ENCODE data around the gene CD6. TPM values are rescaled to one million over a fixed set of nuclear protein-coding genes. Genes with fewer than 3 reads are reported as not detected.

Gene CD6
- total RNA-seq, 1 experiment from 2014 or later, result 0.23 TPM

DNA sequence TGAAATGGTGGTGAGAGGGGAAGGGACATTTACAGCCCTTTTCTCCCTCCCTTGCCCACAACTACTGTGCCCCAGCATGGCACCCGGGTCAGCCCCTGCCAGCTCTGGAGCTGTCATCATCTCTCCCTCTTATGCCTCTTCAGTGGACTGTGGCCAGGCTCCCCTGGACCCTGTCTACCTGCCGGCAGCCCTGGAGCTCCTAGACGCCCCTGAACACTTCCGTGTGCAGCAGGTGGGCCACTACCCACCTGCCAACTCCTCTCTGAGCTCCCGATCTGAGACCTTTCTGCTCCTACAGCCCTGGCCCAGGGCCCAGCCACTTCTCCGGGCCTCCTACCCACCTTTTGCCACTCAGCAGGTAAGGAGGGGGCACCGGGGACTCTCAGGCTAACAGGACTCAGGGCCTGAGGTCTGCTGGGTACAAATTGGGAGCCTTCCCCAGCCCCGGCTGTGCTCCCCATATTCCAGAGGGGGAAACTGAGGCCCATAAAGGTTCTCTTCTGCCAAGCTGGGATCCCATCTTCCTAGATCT, 44.4 kb upstream of the CD6 start:
- no peaks in the 10 kb centered on the region for H3K27me3 Mint-ChIP-seq (ENCODE audit: insufficient read depth, unreplicated experiment)
- DNase-seq, result peak in 1 of 2 experiments; percentile 21
- Histone ChIP-seq H3K27me3 (replicated peaks; ENCODE audit: control insufficient read depth, insufficient read depth, low read length) (no peaks in the 10 kb centered on the region), H3K4me3 (ENCODE audit: low read depth, low read length) (no peak overlapping the region), H3K9me3 (no peaks in the 10 kb centered on the region), H3K36me3 (ENCODE audit: control insufficient read depth, insufficient read depth, low read length) (peaks cover 3% of the 10 kb centered on the region), H3K4me1 (peaks cover 13% of the 10 kb centered on the region)
- TF ChIP-seq, protein P1, sequence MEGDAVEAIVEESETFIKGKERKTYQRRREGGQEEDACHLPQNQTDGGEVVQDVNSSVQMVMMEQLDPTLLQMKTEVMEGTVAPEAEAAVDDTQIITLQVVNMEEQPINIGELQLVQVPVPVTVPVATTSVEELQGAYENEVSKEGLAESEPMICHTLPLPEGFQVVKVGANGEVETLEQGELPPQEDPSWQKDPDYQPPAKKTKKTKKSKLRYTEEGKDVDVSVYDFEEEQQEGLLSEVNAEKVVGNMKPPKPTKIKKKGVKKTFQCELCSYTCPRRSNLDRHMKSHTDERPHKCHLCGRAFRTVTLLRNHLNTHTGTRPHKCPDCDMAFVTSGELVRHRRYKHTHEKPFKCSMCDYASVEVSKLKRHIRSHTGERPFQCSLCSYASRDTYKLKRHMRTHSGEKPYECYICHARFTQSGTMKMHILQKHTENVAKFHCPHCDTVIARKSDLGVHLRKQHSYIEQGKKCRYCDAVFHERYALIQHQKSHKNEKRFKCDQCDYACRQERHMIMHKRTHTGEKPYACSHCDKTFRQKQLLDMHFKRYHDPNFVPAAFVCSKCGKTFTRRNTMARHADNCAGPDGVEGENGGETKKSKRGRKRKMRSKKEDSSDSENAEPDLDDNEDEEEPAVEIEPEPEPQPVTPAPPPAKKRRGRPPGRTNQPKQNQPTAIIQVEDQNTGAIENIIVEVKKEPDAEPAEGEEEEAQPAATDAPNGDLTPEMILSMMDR (IDR thresholded peaks at IDR 0.05; ENCODE audit: insufficient read depth in 1 of 2, low read depth in 1 of 2, low read length in 1 of 2, severe bottlenecking in 1 of 2, unreplicated experiment in 1 of 2), result no peak
- H3K4me3 Mint-ChIP-seq (ENCODE audit: unreplicated experiment), result no peak overlapping the region
- H3K4me1 Mint-ChIP-seq (ENCODE audit: low read depth, unreplicated experiment), result peaks cover 13% of the 10 kb centered on the region
- intact Hi-C loops (cut with micrococcal nuclease; ENCODE audit: unreplicated experiment), result no loop called here
- ChIA-PET CTCF (no interaction called here), POLR2A (interaction anchor here (0.7 kb wide), 1 partner anchor 45 kb away, joined by 3 read pairs; no protein-coding TSS in a partner anchor)
- no peaks in the 10 kb centered on the region for H3K9me3 Mint-ChIP-seq (ENCODE audit: unreplicated experiment)
- BruUV-seq (replicated peaks), result no TSS peak
- H3K36me3 Mint-ChIP-seq (ENCODE audit: insufficient read depth, unreplicated experiment), result peaks cover 22% of the 10 kb centered on the region
- H3K27ac Mint-ChIP-seq (ENCODE audit: unreplicated experiment), result no peak overlapping the region

DNA sequence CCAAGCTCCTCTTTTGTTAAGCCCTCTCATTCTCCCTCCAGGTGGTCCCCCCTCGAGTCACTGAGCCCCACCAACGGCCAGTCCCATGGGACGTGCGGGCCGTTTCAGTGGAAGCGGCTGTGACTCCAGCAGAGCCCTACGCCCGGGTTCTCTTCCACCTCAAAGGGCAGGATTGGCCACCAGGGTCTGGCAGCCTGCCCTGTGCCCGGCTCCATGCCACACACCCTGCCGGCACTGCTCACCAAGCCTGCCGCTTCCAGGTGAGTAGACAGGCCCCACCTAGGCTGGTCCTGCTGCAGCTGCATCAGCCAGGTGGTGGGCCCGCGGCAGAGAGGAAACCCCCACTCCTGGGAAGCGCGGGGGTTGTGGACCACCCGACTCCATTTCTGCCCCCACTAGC, 43.9 kb upstream of the CD6 start:
- Histone ChIP-seq H3K9me3 (no peaks in the 10 kb centered on the region), H3K27me3 (replicated peaks; ENCODE audit: control insufficient read depth, insufficient read depth, low read length) (no peaks in the 10 kb centered on the region), H3K4me1 (peaks cover 13% of the 10 kb centered on the region), H3K36me3 (ENCODE audit: control insufficient read depth, insufficient read depth, low read length) (peaks cover 3% of the 10 kb centered on the region), H3K4me3 (ENCODE audit: low read depth, low read length) (no peak overlapping the region)
- BruUV-seq (replicated peaks), result no TSS peak
- CTCF ChIA-PET, result no interaction called here
- TF ChIP-seq, protein P1 (IDR thresholded peaks at IDR 0.05; ENCODE audit: insufficient read depth in 1 of 2, low read depth in 1 of 2, low read length in 1 of 2, severe bottlenecking in 1 of 2, unreplicated experiment in 1 of 2), result no peak
- peak in 1 of 2 experiments; percentile 22 for DNase-seq
- intact Hi-C loops (cut with micrococcal nuclease; ENCODE audit: unreplicated experiment), result no loop called here
- no peak overlapping the region for H3K4me3 Mint-ChIP-seq (ENCODE audit: unreplicated experiment)
- no peaks in the 10 kb centered on the region for H3K9me3 Mint-ChIP-seq (ENCODE audit: unreplicated experiment)
- no peak overlapping the region for H3K27ac Mint-ChIP-seq (ENCODE audit: unreplicated experiment)
- no peaks in the 10 kb centered on the region for H3K27me3 Mint-ChIP-seq (ENCODE audit: insufficient read depth, unreplicated experiment)
- H3K36me3 Mint-ChIP-seq (ENCODE audit: insufficient read depth, unreplicated experiment), result peaks cover 21% of the 10 kb centered on the region
- H3K4me1 Mint-ChIP-seq (ENCODE audit: low read depth, unreplicated experiment), result peaks cover 13% of the 10 kb centered on the region
- POLR2A ChIA-PET, result no interaction called here

DNA sequence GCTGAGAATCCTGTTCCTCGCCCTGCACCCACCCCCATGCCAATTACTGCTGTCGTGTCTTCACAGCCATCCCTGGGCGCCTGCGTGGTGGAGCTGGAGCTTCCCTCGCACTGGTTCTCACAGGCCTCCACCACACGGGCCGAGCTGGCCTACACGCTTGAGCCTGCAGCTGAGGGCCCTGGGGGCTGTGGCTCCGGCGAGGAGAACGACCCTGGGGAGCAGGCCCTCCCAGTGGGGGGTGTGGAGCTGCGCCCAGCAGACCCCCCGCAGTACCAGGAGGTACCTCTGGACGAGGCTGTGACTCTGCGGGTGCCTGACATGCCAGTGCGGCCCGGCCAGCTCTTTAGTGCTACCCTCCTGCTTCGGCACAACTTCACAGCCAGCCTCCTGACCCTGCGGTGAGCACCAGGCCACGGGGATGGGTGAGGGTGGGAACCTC, 42.9 kb upstream of the CD6 start:
- intact Hi-C loops (cut with micrococcal nuclease; ENCODE audit: unreplicated experiment), result no loop called here

More for the DNA sequence above, 42.9 kb upstream of the CD6 start:
- POLR2A ChIA-PET, result no interaction called here
- Histone ChIP-seq H3K9me3 (no peaks in the 10 kb centered on the region), H3K4me3 (ENCODE audit: low read depth, low read length) (no peak overlapping the region), H3K4me1 (peaks cover 13% of the 10 kb centered on the region), H3K27me3 (replicated peaks; ENCODE audit: control insufficient read depth, insufficient read depth, low read length) (no peaks in the 10 kb centered on the region), H3K36me3 (ENCODE audit: control insufficient read depth, insufficient read depth, low read length) (peaks cover 3% of the 10 kb centered on the region)
- CTCF ChIA-PET, result interaction anchor here (0.9 kb wide), 1 partner anchor 29 kb away, joined by 4 read pairs; no protein-coding TSS in a partner anchor
- Mint-ChIP-seq H3K27ac (ENCODE audit: unreplicated experiment) (no peak overlapping the region), H3K4me3 (ENCODE audit: unreplicated experiment) (no peak overlapping the region), H3K27me3 (ENCODE audit: insufficient read depth, unreplicated experiment) (no peaks in the 10 kb centered on the region), H3K9me3 (ENCODE audit: unreplicated experiment) (no peaks in the 10 kb centered on the region), H3K36me3 (ENCODE audit: insufficient read depth, unreplicated experiment) (peaks cover 25% of the 10 kb centered on the region), H3K4me1 (ENCODE audit: low read depth, unreplicated experiment) (peaks cover 13% of the 10 kb centered on the region)
- no peak for DNase-seq
- no TSS peak for BruUV-seq (replicated peaks)
- TF ChIP-seq, protein P1 (IDR thresholded peaks at IDR 0.05; ENCODE audit: insufficient read depth in 1 of 2, low read depth in 1 of 2, low read length in 1 of 2, severe bottlenecking in 1 of 2, unreplicated experiment in 1 of 2), result no peak
